Measurements from ENCODE around the gene YWHAE. TPM values are rescaled to one million over a fixed set of nuclear protein-coding genes. Genes with fewer than 3 reads are reported as not detected.
"Not testable (repeated sequence)": the region's sequence is repeated elsewhere in the genome, so short reads cannot be mapped to it uniquely, and the experiment has no call there.

The YWHAE gene
- total and polyA plus RNA-seq, 7 donors, result 641 to 927 (median 820) TPM

- Histone ChIP-seq H3K27me3 (ENCODE audit: insufficient read depth in 3 of 3, low read length in 2 of 3) (no peaks in the 10 kb centered on the region), H3K4me3 (no peak overlapping the region), H3K9me3 (no peaks in the 10 kb centered on the region), H3K36me3 (ENCODE audit: insufficient read depth in 1 of 2, low read depth in 1 of 2) (peaks cover 5 to 46% of the 10 kb centered on the region in 2 donors), H3K27ac (peak overlapping the region; percentile 77), H3K4me1 (peaks cover 38% of the 10 kb centered on the region)
- TF ChIP-seq CTCF (IDR thresholded peaks at IDR 0.05), result no peak
- DNase-seq (no peak), ATAC-seq (no peak)
- 76 to 91% (median 86%) methylated on average over 2 of the region's 2 CpGs for WGBS, 3 donors
- intact Hi-C loops (cut with DNase I), result no loop called here
These were observed 21.0 kb upstream of the YWHAE start for GRCh38 chr17:1420981-1421380.

GRCh38 chr17:1420163-1420562 is 20.1 kb upstream of the YWHAE start:
- no peaks in the 10 kb centered on the region for H3K9me3 ChIP-seq
- intact Hi-C loops (cut with DNase I), result no loop called here
- ATAC-seq (no peak), DNase-seq (no peak)
- no peaks in the 10 kb centered on the region for H3K27me3 ChIP-seq (ENCODE audit: insufficient read depth in 3 of 3, low read length in 2 of 3)
- WGBS, 3 donors, result 95 to 96% (median 95%) methylated on average over 11 of the region's 11 CpGs
- peaks cover 38% of the 10 kb centered on the region for H3K4me1 ChIP-seq
- no peak for TF ChIP-seq CTCF (IDR thresholded peaks at IDR 0.05)
- H3K27ac ChIP-seq, result no peak overlapping the region
- no peak overlapping the region for H3K4me3 ChIP-seq
- peaks cover 5 to 38% of the 10 kb centered on the region in 2 donors for H3K36me3 ChIP-seq (ENCODE audit: insufficient read depth in 1 of 2, low read depth in 1 of 2)

- H3K27me3 ChIP-seq (ENCODE audit: insufficient read depth in 3 of 3, low read length in 2 of 3); H3K9me3 ChIP-seq; H3K27ac ChIP-seq; H3K4me3 ChIP-seq; DNase-seq; intact Hi-C loops (cut with DNase I): not testable (repeated sequence)
- peak in 1 of 4 donors; percentile 20 for ATAC-seq
- WGBS, 3 donors, result 66 to 93% (median 79%) methylated on average over 10 of the region's 10 CpGs
- peaks cover 45% of the 10 kb centered on the region for H3K4me1 ChIP-seq
- H3K36me3 ChIP-seq (ENCODE audit: insufficient read depth in 1 of 2, low read depth in 1 of 2), result peaks cover 3 to 31% of the 10 kb centered on the region in 2 donors
These were observed 18.5 kb upstream of the YWHAE start for GRCh38 chr17:1418476-1418875.

- ATAC-seq, result no peak
- Histone ChIP-seq H3K27me3 (ENCODE audit: insufficient read depth in 3 of 3, low read length in 2 of 3) (no peaks in the 10 kb centered on the region), H3K27ac (no peak overlapping the region), H3K36me3 (ENCODE audit: insufficient read depth in 1 of 2, low read depth in 1 of 2) (peaks cover 0 to 19% of the 10 kb centered on the region in 2 donors), H3K9me3 (peaks cover 7% of the 10 kb centered on the region), H3K4me1 (peaks cover 30% of the 10 kb centered on the region), H3K4me3 (no peak overlapping the region)
- peak in 1 of 2 donors; percentile 4 for DNase-seq
- 91 to 94% (median 92%) methylated on average over 5 of the region's 5 CpGs for WGBS, 3 donors
- no peak for TF ChIP-seq CTCF (IDR thresholded peaks at IDR 0.05)
- intact Hi-C loops (cut with DNase I), result no loop called here
These were observed 16.4 kb upstream of the YWHAE start for GRCh38 chr17:1416414-1416813.

- WGBS, 3 donors, result 35 to 60% (median 37%) methylated on average over 10 of the region's 10 CpGs
- H3K27me3 ChIP-seq (ENCODE audit: insufficient read depth in 3 of 3, low read length in 2 of 3), result no peaks in the 10 kb centered on the region
- TF ChIP-seq CTCF (IDR thresholded peaks at IDR 0.05), result no peak
- peaks cover 0 to 2% of the 10 kb centered on the region in 2 donors for H3K36me3 ChIP-seq (ENCODE audit: insufficient read depth in 1 of 2, low read depth in 1 of 2)
- ATAC-seq, result peak; percentile 46 to 63 (median 61)
- intact Hi-C loops (cut with DNase I), result no loop called here
- H3K27ac ChIP-seq, result peak overlapping the region; percentile 71
- H3K4me1 ChIP-seq, result peaks cover 21% of the 10 kb centered on the region
- peaks cover 7% of the 10 kb centered on the region for H3K9me3 ChIP-seq
- H3K4me3 ChIP-seq, result no peak overlapping the region
- DNase-seq, result peak in 1 of 2 donors; percentile 64
These were observed 14.6 kb upstream of the YWHAE start for GRCh38 chr17:1414634-1415033.

Measured in psoas muscle (tissue), 8 donors.